ENCODE results near the gene IRF1. TPM values are rescaled to one million over a fixed set of nuclear protein-coding genes. Genes with fewer than 3 reads are reported as not detected.

IRF1 gene
- total RNA-seq, 1 donor from 2014 or later, result 33.0 TPM

- no peak overlapping the region for H3K4me3 ChIP-seq (ENCODE audit: low read depth, low read length)
- DNase-seq (ENCODE audit: low read depth), result no peak
- TF ChIP-seq CTCF (conservative IDR thresholded peaks at IDR 0.05; ENCODE audit: low read depth, low read length), result no peak
These were observed 17.5 kb downstream of the IRF1 start for GRCh38 chr5:132473019-132473531.

GRCh38 chr5:132472431-132472830, 18.1 kb downstream of the IRF1 start:
- no peak for DNase-seq (ENCODE audit: low read depth)
- H3K4me3 ChIP-seq (ENCODE audit: low read depth, low read length), result no peak overlapping the region
- no peak for TF ChIP-seq CTCF (conservative IDR thresholded peaks at IDR 0.05; ENCODE audit: low read depth, low read length)

- TF ChIP-seq CTCF (conservative IDR thresholded peaks at IDR 0.05; ENCODE audit: low read depth, low read length), result no peak
- H3K4me3 ChIP-seq (ENCODE audit: low read depth, low read length), result no peak overlapping the region
- no peak for DNase-seq (ENCODE audit: low read depth)
These were observed 18.6 kb downstream of the IRF1 start for GRCh38 chr5:132471944-132472343.

GRCh38 chr5:132471151-132471907, 19.2 kb downstream of the IRF1 start:
- no peak overlapping the region for H3K4me3 ChIP-seq (ENCODE audit: low read depth, low read length)
- no peak for TF ChIP-seq CTCF (conservative IDR thresholded peaks at IDR 0.05; ENCODE audit: low read depth, low read length)
- DNase-seq (ENCODE audit: low read depth), result peak; percentile 56

GRCh38 chr5:132470596-132470995, 20.0 kb downstream of the IRF1 start:
- no peak for TF ChIP-seq CTCF (conservative IDR thresholded peaks at IDR 0.05; ENCODE audit: low read depth, low read length)
- H3K4me3 ChIP-seq (ENCODE audit: low read depth, low read length), result no peak overlapping the region
- DNase-seq (ENCODE audit: low read depth), result no peak

- DNase-seq (ENCODE audit: low read depth), result no peak
- TF ChIP-seq CTCF (conservative IDR thresholded peaks at IDR 0.05; ENCODE audit: low read depth, low read length), result no peak
- no peak overlapping the region for H3K4me3 ChIP-seq (ENCODE audit: low read depth, low read length)
These were observed 20.6 kb downstream of the IRF1 start for GRCh38 chr5:132470010-132470392.
